Measurements from ENCODE around the gene TMEM145.

GRCh38 chr19:42292963-42293362, 20.1 kb upstream of the TMEM145 start:
- TF ChIP-seq, protein P1, sequence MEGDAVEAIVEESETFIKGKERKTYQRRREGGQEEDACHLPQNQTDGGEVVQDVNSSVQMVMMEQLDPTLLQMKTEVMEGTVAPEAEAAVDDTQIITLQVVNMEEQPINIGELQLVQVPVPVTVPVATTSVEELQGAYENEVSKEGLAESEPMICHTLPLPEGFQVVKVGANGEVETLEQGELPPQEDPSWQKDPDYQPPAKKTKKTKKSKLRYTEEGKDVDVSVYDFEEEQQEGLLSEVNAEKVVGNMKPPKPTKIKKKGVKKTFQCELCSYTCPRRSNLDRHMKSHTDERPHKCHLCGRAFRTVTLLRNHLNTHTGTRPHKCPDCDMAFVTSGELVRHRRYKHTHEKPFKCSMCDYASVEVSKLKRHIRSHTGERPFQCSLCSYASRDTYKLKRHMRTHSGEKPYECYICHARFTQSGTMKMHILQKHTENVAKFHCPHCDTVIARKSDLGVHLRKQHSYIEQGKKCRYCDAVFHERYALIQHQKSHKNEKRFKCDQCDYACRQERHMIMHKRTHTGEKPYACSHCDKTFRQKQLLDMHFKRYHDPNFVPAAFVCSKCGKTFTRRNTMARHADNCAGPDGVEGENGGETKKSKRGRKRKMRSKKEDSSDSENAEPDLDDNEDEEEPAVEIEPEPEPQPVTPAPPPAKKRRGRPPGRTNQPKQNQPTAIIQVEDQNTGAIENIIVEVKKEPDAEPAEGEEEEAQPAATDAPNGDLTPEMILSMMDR (IDR thresholded peaks at IDR 0.05; ENCODE audit: poor library complexity, severe bottlenecking) = no peak
- no peak for TF ChIP-seq EZH2 (IDR thresholded peaks at IDR 0.05; ENCODE audit: borderline replicate concordance, insufficient read depth, low read length, poor library complexity, severe bottlenecking)
- TF ChIP-seq POLR2AphosphoS5 (IDR thresholded peaks at IDR 0.05) = no peak
- TF ChIP-seq TAF1 (IDR thresholded peaks at IDR 0.05; ENCODE audit: low read depth) = no peak
